H1 (cell line): ENCODE results near the gene EIF4EBP3.

Experiments used
- CTCF ChIP-seq, 3 experiments: IDR thresholded peaks; 1 replicate in 2 of 3; 2 replicates in 1 of 3; pipeline versions ENCODE4 v1.5.1 to v1.6.1; 2011; ENCODE audit warnings: low read length in 3 of 3, mild to moderate bottlenecking in 3 of 3, inconsistent platforms in 2 of 3, low read depth in 1 of 3, moderate library complexity in 1 of 3; ENCODE audit not compliant: insufficient read depth in 1 of 3; ENCODE audit errors: control extremely low read depth in 1 of 3
- EZH2 ChIP-seq: fragments of 200-600 bp; sonication (generic); IDR thresholded peaks from 2 replicates; pipeline ENCODE4 v1.7.1; 2012; ENCODE audit warnings: low read depth, mild to moderate bottlenecking, moderate library complexity, low read length, inconsistent platforms; ENCODE audit not compliant: severe bottlenecking
- PHF8 ChIP-seq: fragments of 200-600 bp; sonication (generic); conservative IDR thresholded peaks from 2 replicates; pipeline ENCODE4 v1.7.1; 2012; ENCODE audit warnings: low read depth, mild to moderate bottlenecking, inconsistent platforms, low read length, moderate library complexity
- RAD21 ChIP-seq, 2 experiments: IDR thresholded peaks in 1 of 2; conservative IDR thresholded peaks in 1 of 2; 2 replicates each; pipeline ENCODE4 v1.6.1; 2011; ENCODE audit warnings: low read depth in 2 of 2, low read length in 2 of 2, improper control_type of control experiment in 1 of 2, inconsistent platforms in 1 of 2, mild to moderate bottlenecking in 1 of 2, moderate library complexity in 1 of 2

- TF ChIP-seq PHF8 (no peak), EZH2 (no peak), CTCF (IDR thresholded peaks at IDR 0.05; ENCODE audit: control extremely low read depth in 1 of 3, insufficient read depth in 1 of 3, low read depth in 1 of 3, low read length in 3 of 3) (no peak), RAD21 (IDR thresholded peaks at IDR 0.05 in 1 of 2, conservative IDR thresholded peaks at IDR 0.05 in 1 of 2; ENCODE audit: low read depth in 2 of 2, low read length in 2 of 2) (no peak)
These were observed 2.5 kb upstream of the EIF4EBP3 start for GRCh38 chr5:140544986-140545385.
